Esophagus (tissue), 2 donors: ENCODE measurements around the gene AGBL5. TPM values are rescaled to one million over a fixed set of nuclear protein-coding genes. Genes with fewer than 3 reads are reported as not detected.
"Not testable (repeated sequence)": the region's sequence is repeated elsewhere in the genome, so short reads cannot be mapped to it uniquely, and the experiment has no call there.

Experiments
- H3K27ac ChIP-seq, 2 donors: one replicate each; pipeline ENCODE4 v1.5.1; 2013; ENCODE audit warnings: low read depth in 2 of 2, mild to moderate bottlenecking in 2 of 2, inconsistent platforms in 1 of 2, low read length in 1 of 2, moderate library complexity in 1 of 2
- H3K27me3 ChIP-seq, 2 donors: one replicate each; pipeline ENCODE4 v1.6.1; 2013; ENCODE audit warnings: low read length in 2 of 2, control low read depth in 1 of 2, mild to moderate bottlenecking in 1 of 2; ENCODE audit not compliant: insufficient read depth in 2 of 2, control insufficient read depth in 1 of 2
- H3K36me3 ChIP-seq, 2 donors: one replicate each; pipeline ENCODE4 v1.6.1; 2013; ENCODE audit warnings: low read length in 1 of 2; ENCODE audit not compliant: control insufficient read depth in 2 of 2, insufficient read depth in 2 of 2
- H3K4me1 ChIP-seq, 2 donors: one replicate each; pipeline ENCODE4 v1.6.1; 2013; ENCODE audit warnings: low read length in 1 of 2; ENCODE audit not compliant: control insufficient read depth in 2 of 2, insufficient read depth in 2 of 2
- H3K4me3 ChIP-seq, 2 donors: one replicate each; pipeline ENCODE4 v1.5.1; 2013; ENCODE audit warnings: low read length in 2 of 2, mild to moderate bottlenecking in 2 of 2, low read depth in 1 of 2, moderate library complexity in 1 of 2
- H3K9me3 ChIP-seq, 2 donors: one replicate each; pipeline ENCODE4 v1.6.1; 2013; ENCODE audit warnings: mild to moderate bottlenecking in 2 of 2, low read depth in 1 of 2, low read length in 1 of 2, moderate library complexity in 1 of 2; ENCODE audit not compliant: control insufficient read depth in 2 of 2, insufficient read depth in 1 of 2
- WGBS, 2 donors: extraction: QIAGEN DNeasy Blood & Tissue Kit; methylation state at CpG; one replicate each; pipeline ENCODE4 v1.1.7; 2013; 5-methylcytosine and 5-hydroxymethylcytosine counted together
- polyA plus RNA-seq, 2 donors: library from polyadenylated mRNA; stranded (reverse); fragments of 200-250 nt; gene quantifications; one replicate each; pipeline ENCODE4 v1.2.3, GENCODE V29; 2013
- donor health status: healthy with polysubstance abuse.
- donor health status: Bipolar disorder and iron deficiency.

Gene AGBL5
- polyA plus RNA-seq, 2 donors, result 7.6 to 10.6 TPM

DNA sequence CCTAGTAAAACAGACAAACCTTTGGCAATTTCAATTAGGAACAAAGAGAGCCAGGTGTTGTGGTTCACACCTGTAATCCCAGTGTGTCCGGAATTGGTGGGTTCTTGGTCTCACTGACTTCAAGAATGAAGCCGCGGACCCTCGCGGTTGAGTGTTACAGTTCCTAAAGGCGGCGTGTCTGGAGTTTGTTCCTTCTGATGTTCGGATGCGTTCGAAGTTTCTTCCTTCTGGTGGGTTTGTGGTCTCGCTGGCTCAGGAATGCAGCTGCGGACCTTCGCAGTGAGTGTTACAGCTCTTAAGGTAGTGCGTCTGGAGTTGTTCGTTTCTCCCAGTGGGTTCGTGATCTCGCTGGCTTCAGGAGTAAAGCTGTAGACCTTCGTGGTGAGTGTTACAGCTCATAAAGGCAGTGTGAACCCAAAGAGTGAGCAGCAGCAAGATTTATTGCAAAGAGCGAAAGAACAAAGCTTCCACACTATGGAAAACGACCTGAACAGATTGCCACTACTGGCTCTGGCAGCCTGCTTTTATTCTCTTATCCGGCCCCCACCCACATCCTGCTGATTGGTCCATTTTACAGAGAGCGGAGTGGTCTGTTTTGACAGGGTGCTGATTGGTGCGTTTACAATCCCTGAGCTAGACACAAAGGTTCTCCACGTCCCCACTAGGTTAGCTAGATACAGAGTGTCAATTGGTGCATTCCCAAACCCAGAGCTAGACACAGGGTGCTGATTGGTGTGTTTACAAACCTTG is 59.3 kb downstream of the AGBL5 start:
- H3K9me3 ChIP-seq, H3K27me3 ChIP-seq, H3K36me3 ChIP-seq, H3K27ac ChIP-seq, H3K4me3 ChIP-seq, H3K4me1 ChIP-seq: not testable (repeated sequence)
- WGBS, 2 donors, result 87% methylated on average over 24 of the region's 24 CpGs

DNA sequence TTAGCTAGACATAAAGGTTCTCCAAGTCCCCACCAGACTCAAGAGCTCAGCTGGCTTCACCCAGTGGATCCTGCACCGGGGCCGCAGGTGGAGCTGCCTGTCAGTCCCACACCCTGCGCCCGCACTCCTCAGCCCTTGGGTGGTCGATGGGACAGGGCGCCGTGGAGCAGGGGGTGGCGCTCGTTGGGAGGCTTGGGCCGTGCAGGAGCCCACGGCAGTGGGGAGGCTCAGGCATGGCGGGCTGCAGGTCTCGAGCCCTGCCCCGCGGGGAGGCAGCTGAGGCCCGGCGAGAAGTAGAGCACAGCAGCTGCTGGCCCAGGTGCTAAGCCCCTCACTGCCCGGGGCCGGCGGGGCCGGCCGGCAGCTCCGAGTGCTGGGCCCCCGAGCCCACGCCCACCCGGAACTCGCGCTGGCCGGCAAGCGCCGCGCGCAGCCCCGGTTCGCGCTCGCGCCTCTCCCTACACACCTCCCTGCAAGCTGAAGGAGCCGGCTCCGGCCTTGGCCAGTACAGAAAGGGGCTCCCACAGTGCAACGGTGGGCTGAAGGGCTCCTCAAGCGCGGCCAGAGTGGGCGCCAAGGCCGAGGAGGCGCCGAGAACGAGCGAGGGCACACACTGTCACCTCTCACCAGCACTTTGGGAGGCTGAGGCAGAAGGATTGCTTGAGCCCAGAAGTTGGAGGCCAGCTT is 60.1 kb downstream of the AGBL5 start:
- 94% methylated on average over 42 to 49 of the region's 49 CpGs for WGBS, 2 donors
- not testable (repeated sequence) for H3K36me3 ChIP-seq, H3K9me3 ChIP-seq, H3K4me1 ChIP-seq, H3K27ac ChIP-seq, H3K27me3 ChIP-seq, H3K4me3 ChIP-seq

GRCh38 chr2:27115519-27115918 is 64.1 kb downstream of the AGBL5 start:
- WGBS, 2 donors, result 60 to 67% methylated on average over 2 of the region's 2 CpGs
- Histone ChIP-seq H3K36me3 (no peaks in the 10 kb centered on the region), H3K9me3 (no peaks in the 10 kb centered on the region), H3K4me3 (no peak overlapping the region), H3K27me3 (no peaks in the 10 kb centered on the region), H3K27ac (no peak overlapping the region), H3K4me1 (peaks cover 7% of the 10 kb centered on the region in 2 donors)

DNA sequence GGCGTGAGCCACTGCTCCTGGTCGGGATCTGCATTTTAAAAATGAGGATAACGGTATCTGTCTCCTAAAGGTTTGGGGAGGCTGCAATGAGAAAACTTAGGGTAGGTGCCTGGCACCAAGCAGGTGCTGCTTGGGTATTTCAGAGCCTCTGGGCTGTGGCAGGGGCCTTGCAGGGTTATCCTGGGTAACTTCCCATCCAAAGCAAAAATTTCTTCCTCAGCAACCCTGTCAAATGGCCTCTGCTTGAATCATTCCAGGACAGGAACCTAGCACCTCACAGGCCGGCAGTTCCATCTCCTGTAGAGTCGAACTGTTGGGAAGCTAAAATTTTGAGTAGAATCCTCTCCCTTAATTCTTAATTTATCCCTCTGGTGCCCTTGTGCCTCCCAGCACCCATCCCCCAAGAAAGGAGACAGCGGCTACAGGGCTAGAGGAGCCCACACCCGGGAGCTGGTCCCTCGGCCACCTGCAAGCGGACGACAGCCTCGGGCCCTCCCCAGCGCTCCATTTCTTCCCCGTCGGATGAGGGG is 66.6 kb downstream of the AGBL5 start:
- H3K27me3 ChIP-seq, result no peaks in the 10 kb centered on the region
- WGBS, 2 donors, result 26% methylated on average over 14 of the region's 14 CpGs

DNA sequence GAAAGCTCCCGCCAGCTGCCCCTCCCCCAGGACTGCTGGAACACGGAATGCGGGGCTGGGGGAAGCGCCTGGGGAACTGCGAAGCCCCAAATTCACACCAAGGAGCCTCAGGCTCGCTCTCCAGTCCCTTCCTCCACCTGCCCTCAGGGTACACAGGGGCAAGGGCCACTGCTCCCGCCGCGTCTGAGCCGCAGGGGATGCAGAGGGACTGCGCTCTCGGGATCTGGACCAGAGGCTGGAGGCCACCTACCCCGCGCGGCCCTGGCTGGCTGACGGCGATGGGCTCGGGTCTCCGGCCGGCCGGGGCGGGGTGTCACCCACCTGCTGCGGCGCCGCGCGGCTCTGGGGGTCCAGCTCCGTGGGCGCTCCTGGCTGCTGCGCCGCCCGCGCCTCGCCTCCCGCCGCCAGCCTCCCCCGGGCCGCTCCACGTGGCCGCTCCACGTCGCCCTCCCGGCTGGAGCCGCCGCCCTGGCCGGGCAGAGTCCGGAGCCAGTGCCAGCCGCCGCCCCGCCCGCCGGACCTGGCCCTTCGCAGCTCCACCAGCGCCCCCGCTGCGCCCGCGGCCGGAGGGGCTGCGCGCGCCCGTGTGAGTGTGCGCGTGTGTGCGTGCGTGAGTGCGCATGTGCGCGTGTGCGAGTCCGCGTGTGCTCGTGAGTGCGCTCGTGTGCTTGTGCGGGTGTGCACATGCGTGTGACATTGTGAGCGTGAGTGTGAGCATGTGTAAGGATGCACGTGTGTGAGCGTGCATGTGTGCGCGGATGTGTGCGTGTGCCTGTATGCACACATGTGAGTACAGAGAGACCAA is 67.3 kb downstream of the AGBL5 start, which contains the start of gene CGREF1:
CGREF1 (minus strand) TSS at position 604 of the 805 bp plus-strand sequence. CDS start 14,762 bp downstream, outside the sequence.
- Histone ChIP-seq H3K27ac (no peak within 1 kb of the TSS), H3K4me1 (peaks cover 7 to 8% of the 10 kb centered on the region in 2 donors), H3K4me3 (peak within 1 kb of the TSS; percentile 44 to 56), H3K27me3 (no peaks in the 10 kb centered on the region), H3K36me3 (no peaks in the 10 kb centered on the region), H3K9me3 (no peaks in the 10 kb centered on the region)
- WGBS, 2 donors, result 3 to 4% methylated on average over 51 to 84 of the region's 84 CpGs

More for the DNA sequence above, 66.6 kb downstream of the AGBL5 start:
- Histone ChIP-seq H3K9me3 (no peaks in the 10 kb centered on the region), H3K36me3 (no peaks in the 10 kb centered on the region), H3K4me3 (peak overlapping the region; percentile 44 to 56), H3K27ac (no peak overlapping the region), H3K4me1 (peaks cover 7% of the 10 kb centered on the region in 2 donors)

DNA sequence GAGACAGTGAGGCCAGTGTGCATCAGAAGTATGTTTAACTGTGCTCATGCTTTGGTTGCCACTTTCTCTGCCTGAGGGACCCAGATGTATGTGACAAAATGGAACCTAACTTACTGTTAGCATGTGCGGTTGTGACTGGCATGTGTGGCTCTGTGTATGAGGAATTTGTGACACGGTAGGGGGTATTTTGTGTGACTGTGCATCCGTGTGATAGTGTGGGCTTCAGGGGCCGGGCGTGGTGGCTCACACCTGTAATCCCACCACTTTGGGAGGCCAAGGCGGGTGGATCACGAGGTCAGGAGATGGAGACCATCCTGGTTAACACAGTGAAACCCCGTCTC is 67.8 kb downstream of the AGBL5 start:
- H3K27ac ChIP-seq, H3K36me3 ChIP-seq, H3K9me3 ChIP-seq, H3K27me3 ChIP-seq: not testable (repeated sequence)
- WGBS, 2 donors, result 78 to 82% methylated on average over 8 of the region's 8 CpGs
- Histone ChIP-seq H3K4me3 (peak overlapping the region; percentile 44 to 56), H3K4me1 (peaks cover 7 to 11% of the 10 kb centered on the region in 2 donors)

Other genes with a start within 250 kb of the AGBL5 start
- gene DPYSL5, start 203.5 kb upstream of the AGBL5 start, polyA plus RNA-seq, result not detected
- gene MAPRE3, start 81.0 kb upstream of the AGBL5 start, polyA plus RNA-seq, result 10 to 100 TPM in 1 of 2 donors, 1 to 10 TPM in 1; 7.4 to 13.4 TPM
- 10 to 100 TPM; 29.0 to 35.2 TPM for gene TMEM214, start 18.7 kb upstream of the AGBL5 start, polyA plus RNA-seq
- 100 to 1,000 TPM; 203 to 358 TPM for gene OST4, start 20.0 kb downstream of the AGBL5 start, polyA plus RNA-seq
- 10 to 100 TPM; 10.7 to 12.1 TPM for gene EMILIN1, start 26.9 kb downstream of the AGBL5 start, polyA plus RNA-seq
- gene KHK, start 35.1 kb downstream of the AGBL5 start, polyA plus RNA-seq, result 1 to 10 TPM; 2.2 to 3.3 TPM
- 1 to 10 TPM; 2.4 to 3.4 TPM for gene CGREF1, start 67.5 kb downstream of the AGBL5 start, polyA plus RNA-seq
- under 1 TPM; 0.08 to 0.31 TPM for gene ABHD1, start 72.1 kb downstream of the AGBL5 start, polyA plus RNA-seq
- 10 to 100 TPM; 24.1 to 29.7 TPM for gene PREB, start 83.0 kb downstream of the AGBL5 start, polyA plus RNA-seq
- gene PRR30, start 87.7 kb downstream of the AGBL5 start, polyA plus RNA-seq, result not detected
- under 1 TPM in 1 of 2 donors, not detected in 1; 0.02 TPM for gene TCF23, start 97.3 kb downstream of the AGBL5 start, polyA plus RNA-seq
- gene ATRAID, start 160.4 kb downstream of the AGBL5 start, polyA plus RNA-seq, result 10 to 100 TPM; 66.2 to 92.7 TPM
- 10 to 100 TPM; 11.4 to 13.5 TPM for gene SLC5A6, start 160.6 kb downstream of the AGBL5 start, polyA plus RNA-seq
- gene CAD, start 165.7 kb downstream of the AGBL5 start, polyA plus RNA-seq, result 10 to 100 TPM; 16.8 to 18.3 TPM
- gene SLC30A3, start 211.4 kb downstream of the AGBL5 start, polyA plus RNA-seq, result under 1 TPM; 0.08 to 0.09 TPM
- gene DNAJC5G, start 223.8 kb downstream of the AGBL5 start, polyA plus RNA-seq, result under 1 TPM; 0.05 to 0.14 TPM
- under 1 TPM; 0.05 to 0.18 TPM for gene TRIM54, start 230.8 kb downstream of the AGBL5 start, polyA plus RNA-seq